BLaER1 treated with 17β-estradiol and CSF1 and Interleukin-3, amounts not matched to agents 10 nM and 100 nM (cell line): ENCODE data around the gene HOXC13.
A peak's percentile ranks its signal among the peaks of the same experiment; 100 is the strongest.

Source experiments
- H3K27ac ChIP-seq, 11 experiments: shearing (Covaris generic); formaldehyde crosslinking; 2 replicates each; pipeline ENCODE4 v1.8.1; 2022
- H3K27me3 ChIP-seq, 11 experiments: shearing (Covaris generic); formaldehyde crosslinking; 2 replicates each; pipeline ENCODE4 v1.8.1; 2022
- H3K36me3 ChIP-seq, 11 experiments: shearing (Covaris generic); formaldehyde crosslinking; 2 replicates each; pipeline ENCODE4 v1.8.1; 2022
- H3K4me1 ChIP-seq, 10 experiments: shearing (Covaris generic); formaldehyde crosslinking; 2 replicates each; pipeline ENCODE4 v1.8.1; 2022
- H3K4me2 ChIP-seq, 11 experiments: shearing (Covaris generic); formaldehyde crosslinking; 2 replicates each; pipeline ENCODE4 v1.8.1; 2022
- H3K4me3 ChIP-seq, 10 experiments: shearing (Covaris generic); formaldehyde crosslinking; 2 replicates each; pipeline ENCODE4 v1.8.1; 2022
- H3K9ac ChIP-seq, 11 experiments: shearing (Covaris generic); formaldehyde crosslinking; 2 replicates each; pipeline ENCODE4 v1.8.1; 2022
- H3K9me3 ChIP-seq, 11 experiments: shearing (Covaris generic); formaldehyde crosslinking; replicated peaks in 1 of 11; 2 replicates each; pipeline ENCODE4 v1.8.1; 2022
- H4K20me1 ChIP-seq, 11 experiments: shearing (Covaris generic); formaldehyde crosslinking; 2 replicates each; pipeline ENCODE4 v1.8.1; 2022
- Cebpa-rat ChIP-seq, 11 experiments: shearing (Covaris generic); IDR thresholded peaks; 2 replicates each; pipeline ENCODE4 v1.8.1; 2022

HOXC13 gene

GRCh38 chr12:53980802-53981496 lies 42.3 kb downstream of the HOXC13 start:
- Histone ChIP-seq H4K20me1 (peaks cover 0 to 84% (median 64%) of the 10 kb centered on the region in 11 experiments; a peak in 17 of 22 replicates), H3K9ac (no peak overlapping the region), H3K4me1 (peaks cover 0 to 9% (median 0%) of the 10 kb centered on the region in 10 experiments; a peak in 3 of 20 replicates), H3K27ac (no peak overlapping the region), H3K36me3 (no peaks in the 10 kb centered on the region), H3K4me3 (no peak overlapping the region), H3K4me2 (no peak overlapping the region), H3K27me3 (peaks cover 99 to 100% (median 100%) of the 10 kb centered on the region in 11 experiments), H3K9me3 (peaks cover 13 to 72% (median 35%) of the 10 kb centered on the region in 11 experiments)
- no peak for TF ChIP-seq Cebpa-rat (IDR thresholded peaks at IDR 0.05)

GRCh38 chr12:53981634-53982565 lies 43.3 kb downstream of the HOXC13 start:
- Histone ChIP-seq H3K27ac (no peak overlapping the region), H3K9me3 (peaks cover 6 to 72% (median 31%) of the 10 kb centered on the region in 11 experiments; a peak in 21 of 22 replicates), H3K36me3 (no peaks in the 10 kb centered on the region), H3K27me3 (peaks cover 99 to 100% (median 100%) of the 10 kb centered on the region in 11 experiments), H3K4me3 (no peak overlapping the region), H4K20me1 (peaks cover 0 to 84% (median 63%) of the 10 kb centered on the region in 11 experiments; a peak in 17 of 22 replicates), H3K4me2 (no peak overlapping the region), H3K4me1 (peaks cover 0 to 9% (median 0%) of the 10 kb centered on the region in 10 experiments; a peak in 3 of 20 replicates), H3K9ac (no peak overlapping the region)
- TF ChIP-seq Cebpa-rat (IDR thresholded peaks at IDR 0.05) = no peak; a peak in 1 of 22 replicates

- Histone ChIP-seq H3K4me1 (peaks cover 0 to 9% (median 0%) of the 10 kb centered on the region in 10 experiments; a peak in 3 of 20 replicates), H3K36me3 (no peaks in the 10 kb centered on the region), H3K4me2 (peak overlapping the region in 1 of 11 experiments; percentile 45; a peak in 1 of 22 replicates), H3K27me3 (peaks cover 99 to 100% (median 100%) of the 10 kb centered on the region in 11 experiments), H3K9me3 (peaks cover 6 to 75% (median 27%) of the 10 kb centered on the region in 11 experiments; a peak in 20 of 22 replicates), H3K27ac (no peak overlapping the region), H3K4me3 (peak overlapping the region in 2 of 10 experiments; percentile 12 to 34; a peak in 1 of 20 replicates), H4K20me1 (peaks cover 0 to 86% (median 71%) of the 10 kb centered on the region in 11 experiments; a peak in 17 of 22 replicates), H3K9ac (no peak overlapping the region)
- no peak for TF ChIP-seq Cebpa-rat (IDR thresholded peaks at IDR 0.05)
Observed at GRCh38 chr12:53982648-53983567, 44.3 kb downstream of the HOXC13 start.

- Histone ChIP-seq H3K9me3 (peaks cover 6 to 73% (median 27%) of the 10 kb centered on the region in 11 experiments; a peak in 20 of 22 replicates), H3K9ac (no peak overlapping the region), H3K4me2 (peak overlapping the region in 3 of 11 experiments; percentile 15 to 45 (median 24); a peak in 4 of 22 replicates), H4K20me1 (peaks cover 0 to 90% (median 78%) of the 10 kb centered on the region in 11 experiments; a peak in 17 of 22 replicates), H3K4me1 (peaks cover 0 to 9% (median 0%) of the 10 kb centered on the region in 10 experiments; a peak in 3 of 20 replicates), H3K27me3 (peaks cover 99 to 100% (median 100%) of the 10 kb centered on the region in 11 experiments), H3K4me3 (peak overlapping the region in 4 of 10 experiments; percentile 1 to 34 (median 12); a peak in 2 of 20 replicates), H3K27ac (no peak overlapping the region), H3K36me3 (no peaks in the 10 kb centered on the region)
- no peak for TF ChIP-seq Cebpa-rat (IDR thresholded peaks at IDR 0.05)
Observed at GRCh38 chr12:53983568-53983949, 44.9 kb downstream of the HOXC13 start.

GRCh38 chr12:53983950-53984572 lies 45.4 kb downstream of the HOXC13 start:
- peaks cover 0 to 93% (median 83%) of the 10 kb centered on the region in 11 experiments; a peak in 17 of 22 replicates for H4K20me1 ChIP-seq
- no peak overlapping the region for H3K27ac ChIP-seq
- H3K36me3 ChIP-seq = no peaks in the 10 kb centered on the region
- H3K9ac ChIP-seq = no peak overlapping the region
- H3K9me3 ChIP-seq = peaks cover 6 to 68% (median 27%) of the 10 kb centered on the region in 11 experiments; a peak in 20 of 22 replicates
- H3K27me3 ChIP-seq = peaks cover 99 to 100% (median 100%) of the 10 kb centered on the region in 11 experiments
- peak overlapping the region in 3 of 10 experiments; percentile 1 to 34 (median 13); a peak in 2 of 20 replicates for H3K4me3 ChIP-seq
- no peak for TF ChIP-seq Cebpa-rat (IDR thresholded peaks at IDR 0.05)
- H3K4me1 ChIP-seq = peaks cover 0 to 12% (median 0%) of the 10 kb centered on the region in 10 experiments; a peak in 4 of 20 replicates
- peak overlapping the region in 3 of 11 experiments; percentile 15 to 45 (median 24); a peak in 4 of 22 replicates for H3K4me2 ChIP-seq

- no peak for TF ChIP-seq Cebpa-rat (IDR thresholded peaks at IDR 0.05)
- Histone ChIP-seq H3K4me1 (peaks cover 0 to 17% (median 0%) of the 10 kb centered on the region in 10 experiments; a peak in 4 of 20 replicates), H3K4me3 (peak within 1 kb of the TSS in 3 of 10 experiments; percentile 1 to 34 (median 13); a peak in 2 of 20 replicates), H3K4me2 (peak within 1 kb of the TSS in 3 of 11 experiments; percentile 15 to 45 (median 24); a peak in 4 of 22 replicates), H3K27ac (no peak within 1 kb of the TSS), H3K27me3 (peaks cover 99 to 100% (median 100%) of the 10 kb centered on the region in 11 experiments), H3K9me3 (peaks cover 6 to 58% (median 26%) of the 10 kb centered on the region in 11 experiments; a peak in 20 of 22 replicates), H4K20me1 (peaks cover 0 to 91% (median 86%) of the 10 kb centered on the region in 11 experiments; a peak in 17 of 22 replicates), H3K36me3 (no peaks in the 10 kb centered on the region), H3K9ac (no peak within 1 kb of the TSS)
Observed at GRCh38 chr12:53984901-53985691, 46.5 kb downstream of the HOXC13 start, which contains the start of gene HOXC10. Gene HOXC10, plus strand, starts transcription at chr12:53985146. Its CDS starts 114 bp downstream, at chr12:53985260.

GRCh38 chr12:53985692-53985993 lies 47.0 kb downstream of the HOXC13 start:
- peaks cover 0 to 17% (median 0%) of the 10 kb centered on the region in 10 experiments; a peak in 4 of 20 replicates for H3K4me1 ChIP-seq
- H3K9me3 ChIP-seq = peaks cover 6 to 56% (median 26%) of the 10 kb centered on the region in 11 experiments; a peak in 20 of 22 replicates
- no peak overlapping the region for H3K4me2 ChIP-seq
- peaks cover 0 to 91% (median 86%) of the 10 kb centered on the region in 11 experiments; a peak in 17 of 22 replicates for H4K20me1 ChIP-seq
- no peak overlapping the region for H3K27ac ChIP-seq
- H3K9ac ChIP-seq = no peak overlapping the region
- no peak for TF ChIP-seq Cebpa-rat (IDR thresholded peaks at IDR 0.05)
- no peaks in the 10 kb centered on the region for H3K36me3 ChIP-seq
- peaks cover 99 to 100% (median 100%) of the 10 kb centered on the region in 11 experiments for H3K27me3 ChIP-seq
- H3K4me3 ChIP-seq = no peak overlapping the region
